Transverse colon (tissue), 4 donors: ENCODE results near the gene FOXR1. TPM values are rescaled to one million over a fixed set of nuclear protein-coding genes. Genes with fewer than 3 reads are reported as not detected.
A peak's percentile ranks its signal among the peaks of the same experiment; 100 is the strongest.
"Not testable (repeated sequence)": the region's sequence is repeated elsewhere in the genome, so short reads cannot be mapped to it uniquely, and the experiment has no call there.

Experiments
- DNase-seq: peaks from one replicate; pipeline ENCODE4 v3.0.0-alpha.2; 2019
- H3K27ac ChIP-seq, 4 donors: fragments of 200-600 bp; sonication (generic); 2 replicates each; pipeline ENCODE4 v1.5.1; 2016 to 2018; ENCODE audit warnings: inconsistent platforms in 4 of 4
- H3K27me3 ChIP-seq: fragments of 200-600 bp; sonication (generic); 2 replicates; pipeline ENCODE4 v1.5.1; 2017; ENCODE audit warnings: inconsistent platforms
- H3K36me3 ChIP-seq, 4 donors: fragments of 200-600 bp; sonication (generic); 2 replicates each; pipeline ENCODE4 v1.5.1; 2017 to 2019; ENCODE audit warnings: inconsistent platforms in 4 of 4
- H3K4me1 ChIP-seq, 4 donors: fragments of 200-600 bp; sonication (generic); 2 replicates each; pipeline ENCODE4 v1.5.1; 2017 to 2020; ENCODE audit warnings: inconsistent platforms in 4 of 4
- H3K4me3 ChIP-seq, 4 donors: fragments of 200-600 bp; sonication (generic); 1 replicate in 1 of 4; 2 replicates in 3 of 4; pipeline versions ENCODE4 v1.5.1 to v1.6.1; 2017 to 2019; ENCODE audit warnings: inconsistent platforms in 4 of 4
- H3K9me3 ChIP-seq, 2 donors: fragments of 200-600 bp; sonication (generic); 2 replicates each; pipeline ENCODE4 v1.5.1; 2017 to 2019; ENCODE audit warnings: inconsistent platforms in 2 of 2
- CTCF ChIP-seq, 5 experiments: fragments of 200-600 bp in 3 of 5; fragments of 450-650 bp in 2 of 5; sonication (generic) in 3 of 5; IDR thresholded peaks; 1 replicate in 2 of 5; 2 replicates in 3 of 5; pipeline ENCODE4 v1.5.1; 2016 to 2017; ENCODE audit warnings: antibody characterized with exemption in 5 of 5, inconsistent platforms in 3 of 5, mild to moderate bottlenecking in 2 of 5, moderate library complexity in 1 of 5
- EP300 ChIP-seq: sonication (generic); formaldehyde crosslinking; IDR thresholded peaks from one replicate; pipeline ENCODE4 v1.6.1; 2017; ENCODE audit warnings: antibody characterized with exemption, low read depth
- POLR2A ChIP-seq: fragments of 450-650 bp; IDR thresholded peaks from one replicate; pipeline ENCODE4 v1.6.1; 2016; ENCODE audit warnings: antibody characterized with exemption, mild to moderate bottlenecking, moderate library complexity
- POLR2AphosphoS5 ChIP-seq, 3 donors: sonication (generic); formaldehyde crosslinking; IDR thresholded peaks; one replicate each; pipeline ENCODE4 v1.6.1; 2016; ENCODE audit warnings: antibody characterized with exemption in 3 of 3
- WGBS, 2 donors: methylation state at CpG; one replicate each; pipeline ENCODE4 v1.1.5; 2018; ENCODE audit warnings: low coverage in 1 of 2; 5-methylcytosine and 5-hydroxymethylcytosine counted together
- in situ Hi-C, 4 donors: fragments of 200-750 bp; cut with MboI; loops; one replicate each; pipeline versions ENCODE4 v1.15.0 to v1.15.1; 2017; ENCODE audit warnings: low sequenced_read_pairs in 3 of 4, low pct_ligation_motif_present in 1 of 4, low pct_unique_long_range_greater_than_20kb in 1 of 4
- intact Hi-C: fragments of 100-400 bp; cut with DNase I; formaldehyde crosslinking; loops from one replicate; pipeline ENCODE4 v1.15.1; 2023; ENCODE audit warnings: low total_unique reads
- total RNA-seq, 4 donors: library from RNA; depleted of rRNA; stranded (reverse); fragments of >200 nt; gene quantifications; one replicate each; pipeline ENCODE4 v1.1.0, GENCODE V29; 2016

Gene FOXR1
- total RNA-seq, 4 donors from 2014 or later: not detected

- no peaks in the 10 kb centered on the region for H3K9me3 ChIP-seq
- in situ Hi-C loops: loop anchor here in 1 of 4 donors (25.0 kb wide), 1 partner anchor 274 kb away; the partner anchor contains the start of gene TREH
- TF ChIP-seq CTCF (IDR thresholded peaks at IDR 0.05) (no peak), EP300 (no peak)
- H3K27me3 ChIP-seq: peaks cover 3% of the 10 kb centered on the region
- H3K27ac ChIP-seq: no peak overlapping the region
- intact Hi-C loops: no loop called here
- no peak overlapping the region for H3K4me3 ChIP-seq
- DNase-seq: no peak
- H3K4me1 ChIP-seq: peaks cover 0 to 3% (median 0%) of the 10 kb centered on the region in 4 donors
- no peaks in the 10 kb centered on the region for H3K36me3 ChIP-seq
- WGBS, 2 donors: 61% methylated on average over 5 of the region's 5 CpGs; no CpG with 5 or more reads in 1 of the 2 donors
Observed at GRCh38 chr11:118961189-118961588, 10.4 kb upstream of the FOXR1 start.

GRCh38 chr11:118961591-118961990, 10.0 kb upstream of the FOXR1 start:
- H3K27ac ChIP-seq: no peak overlapping the region
- peak overlapping the region in 1 of 4 donors; percentile 4 for H3K4me3 ChIP-seq
- peaks cover 3% of the 10 kb centered on the region for H3K27me3 ChIP-seq
- no peaks in the 10 kb centered on the region for H3K36me3 ChIP-seq
- WGBS, 2 donors: 39% methylated on average over 11 of the region's 11 CpGs; no CpG with 5 or more reads in 1 of the 2 donors
- H3K4me1 ChIP-seq: peaks cover 0 to 3% (median 0%) of the 10 kb centered on the region in 4 donors
- intact Hi-C loops: no loop called here
- in situ Hi-C loops: loop anchor here in 1 of 4 donors (25.0 kb wide), 1 partner anchor 274 kb away; the partner anchor contains the start of gene TREH
- peak; percentile 33 for DNase-seq
- TF ChIP-seq POLR2A (no peak), POLR2AphosphoS5 (IDR thresholded peaks at IDR 0.05) (no peak), EP300 (no peak), CTCF (IDR thresholded peaks at IDR 0.05) (no peak)
- no peaks in the 10 kb centered on the region for H3K9me3 ChIP-seq

GRCh38 chr11:118969508-118969907, 2.1 kb upstream of the FOXR1 start:
- H3K4me1 ChIP-seq, H3K9me3 ChIP-seq, H3K27ac ChIP-seq, DNase-seq, H3K4me3 ChIP-seq, intact Hi-C loops, H3K36me3 ChIP-seq: not testable (repeated sequence)
- in situ Hi-C loops: loop anchor here in 1 of 4 donors (25.0 kb wide), 1 partner anchor 282 kb away; the partner anchor contains the start of gene TREH
- H3K27me3 ChIP-seq: peaks cover 15% of the 10 kb centered on the region
- 90 to 91% methylated on average over 2 of the region's 2 CpGs for WGBS, 2 donors

GRCh38 chr11:118973985-118974384, 2.4 kb downstream of the FOXR1 start:
- Histone ChIP-seq H3K27me3 (peaks cover 15% of the 10 kb centered on the region), H3K9me3 (no peaks in the 10 kb centered on the region), H3K36me3 (no peaks in the 10 kb centered on the region), H3K4me3 (no peak overlapping the region), H3K27ac (no peak overlapping the region), H3K4me1 (no peaks in the 10 kb centered on the region)
- no peak for DNase-seq
- intact Hi-C loops (no loop called here), in situ Hi-C loops (loop anchor here in 1 of 4 donors (25.0 kb wide), 1 partner anchor 287 kb away; the partner anchor contains the start of gene TREH)
- WGBS, 2 donors: 100% methylated on average over 2 of the region's 2 CpGs
- no peak for TF ChIP-seq POLR2AphosphoS5 (IDR thresholded peaks at IDR 0.05)
- no peak for TF ChIP-seq CTCF (IDR thresholded peaks at IDR 0.05)
- TF ChIP-seq POLR2A: no peak
- TF ChIP-seq EP300: no peak
